ENCODE data around the gene IMMP2L.

IMMP2L gene

DNA sequence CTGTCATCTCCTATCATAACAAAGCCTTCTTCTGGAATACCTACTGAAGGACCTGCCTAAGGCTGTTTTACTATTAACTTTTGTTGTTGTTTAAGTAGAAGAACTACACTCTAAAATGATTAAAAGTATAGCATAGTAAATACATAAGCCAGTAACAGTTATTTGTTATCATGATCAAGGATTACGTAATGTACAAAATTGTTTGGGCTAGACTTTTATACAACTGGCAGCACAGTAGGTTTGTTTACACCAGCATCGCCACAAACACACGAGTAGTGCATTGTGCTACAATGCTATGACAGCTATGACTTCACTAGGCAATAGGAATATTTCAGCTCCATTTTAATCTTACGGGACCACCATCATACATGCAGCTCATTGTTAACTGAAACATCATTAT lies 302.3 kb downstream of the IMMP2L start:
- TF ChIP-seq SIN3A (IDR thresholded peaks at IDR 0.05; ENCODE audit: borderline replicate concordance, insufficient read depth, low read length), result no peak
- TF ChIP-seq TAF1 (IDR thresholded peaks at IDR 0.05; ENCODE audit: borderline replicate concordance, insufficient read depth, low read length), result no peak
- TF ChIP-seq, protein P1, sequence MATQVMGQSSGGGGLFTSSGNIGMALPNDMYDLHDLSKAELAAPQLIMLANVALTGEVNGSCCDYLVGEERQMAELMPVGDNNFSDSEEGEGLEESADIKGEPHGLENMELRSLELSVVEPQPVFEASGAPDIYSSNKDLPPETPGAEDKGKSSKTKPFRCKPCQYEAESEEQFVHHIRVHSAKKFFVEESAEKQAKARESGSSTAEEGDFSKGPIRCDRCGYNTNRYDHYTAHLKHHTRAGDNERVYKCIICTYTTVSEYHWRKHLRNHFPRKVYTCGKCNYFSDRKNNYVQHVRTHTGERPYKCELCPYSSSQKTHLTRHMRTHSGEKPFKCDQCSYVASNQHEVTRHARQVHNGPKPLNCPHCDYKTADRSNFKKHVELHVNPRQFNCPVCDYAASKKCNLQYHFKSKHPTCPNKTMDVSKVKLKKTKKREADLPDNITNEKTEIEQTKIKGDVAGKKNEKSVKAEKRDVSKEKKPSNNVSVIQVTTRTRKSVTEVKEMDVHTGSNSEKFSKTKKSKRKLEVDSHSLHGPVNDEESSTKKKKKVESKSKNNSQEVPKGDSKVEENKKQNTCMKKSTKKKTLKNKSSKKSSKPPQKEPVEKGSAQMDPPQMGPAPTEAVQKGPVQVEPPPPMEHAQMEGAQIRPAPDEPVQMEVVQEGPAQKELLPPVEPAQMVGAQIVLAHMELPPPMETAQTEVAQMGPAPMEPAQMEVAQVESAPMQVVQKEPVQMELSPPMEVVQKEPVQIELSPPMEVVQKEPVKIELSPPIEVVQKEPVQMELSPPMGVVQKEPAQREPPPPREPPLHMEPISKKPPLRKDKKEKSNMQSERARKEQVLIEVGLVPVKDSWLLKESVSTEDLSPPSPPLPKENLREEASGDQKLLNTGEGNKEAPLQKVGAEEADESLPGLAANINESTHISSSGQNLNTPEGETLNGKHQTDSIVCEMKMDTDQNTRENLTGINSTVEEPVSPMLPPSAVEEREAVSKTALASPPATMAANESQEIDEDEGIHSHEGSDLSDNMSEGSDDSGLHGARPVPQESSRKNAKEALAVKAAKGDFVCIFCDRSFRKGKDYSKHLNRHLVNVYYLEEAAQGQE (IDR thresholded peaks at IDR 0.05; ENCODE audit: insufficient read depth in 1 of 2, low read depth in 2 of 2, low read length in 2 of 2), result no peak
- no peak for TF ChIP-seq FOXP2 (optimal IDR thresholded peaks at IDR 0.05; ENCODE audit: borderline replicate concordance, extremely low read depth, extremely low read length, insufficient read depth)
- no peak for TF ChIP-seq POLR2AphosphoS5 (IDR thresholded peaks at IDR 0.05; ENCODE audit: low read depth, low read length)

DNA sequence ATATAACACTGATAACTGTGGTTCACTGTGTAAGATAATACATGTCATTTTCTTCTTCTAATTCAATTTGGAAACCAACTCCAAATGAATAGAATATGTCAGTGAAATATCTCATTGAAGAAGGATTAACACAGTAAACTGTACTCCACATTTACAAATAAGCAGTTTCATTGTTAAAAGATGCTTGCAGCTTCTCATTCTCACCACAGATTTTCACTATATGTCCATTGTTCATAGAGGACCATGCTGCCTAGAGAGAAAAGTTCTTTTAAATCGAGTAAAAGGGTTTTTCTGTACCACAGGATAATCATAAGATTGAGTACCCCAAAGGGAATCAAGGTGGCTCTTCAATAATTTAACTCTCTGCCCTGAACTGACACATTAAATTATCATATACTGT lies 305.9 kb downstream of the IMMP2L start:
- TF ChIP-seq FOXP2 (optimal IDR thresholded peaks at IDR 0.05; ENCODE audit: borderline replicate concordance, extremely low read depth, extremely low read length, insufficient read depth), result no peak
- TF ChIP-seq POLR2AphosphoS5 (IDR thresholded peaks at IDR 0.05; ENCODE audit: low read depth, low read length), result no peak
- no peak for TF ChIP-seq SIN3A (IDR thresholded peaks at IDR 0.05; ENCODE audit: borderline replicate concordance, insufficient read depth, low read length)
- TF ChIP-seq, protein P1 (IDR thresholded peaks at IDR 0.05; ENCODE audit: insufficient read depth in 1 of 2, low read depth in 2 of 2, low read length in 2 of 2), result no peak
- TF ChIP-seq TAF1 (IDR thresholded peaks at IDR 0.05; ENCODE audit: borderline replicate concordance, insufficient read depth, low read length), result no peak

DNA sequence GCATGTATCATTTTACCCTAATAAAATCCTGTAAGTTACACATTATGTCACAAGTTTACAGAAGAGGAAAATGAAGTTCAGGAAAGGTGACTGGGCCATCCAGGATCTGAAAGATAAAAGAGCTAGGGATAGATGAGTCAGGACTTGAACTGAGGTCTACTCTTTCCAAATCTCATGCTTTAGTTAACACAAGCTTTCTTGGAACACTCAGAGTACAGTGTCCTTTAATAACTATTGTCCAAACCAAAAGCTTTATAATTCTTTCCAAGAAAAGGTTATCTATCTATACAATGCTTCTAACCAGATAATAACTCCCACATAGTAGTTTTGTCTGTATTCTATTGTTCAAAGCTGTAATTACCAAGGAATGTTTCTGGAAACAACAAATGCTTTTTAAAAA lies 306.7 kb downstream of the IMMP2L start:
- TF ChIP-seq FOXP2 (optimal IDR thresholded peaks at IDR 0.05; ENCODE audit: borderline replicate concordance, extremely low read depth, extremely low read length, insufficient read depth), result no peak
- TF ChIP-seq, protein P1 (IDR thresholded peaks at IDR 0.05; ENCODE audit: insufficient read depth in 1 of 2, low read depth in 2 of 2, low read length in 2 of 2), result no peak
- TF ChIP-seq POLR2AphosphoS5 (IDR thresholded peaks at IDR 0.05; ENCODE audit: low read depth, low read length), result no peak
- no peak for TF ChIP-seq SIN3A (IDR thresholded peaks at IDR 0.05; ENCODE audit: borderline replicate concordance, insufficient read depth, low read length)
- TF ChIP-seq TAF1 (IDR thresholded peaks at IDR 0.05; ENCODE audit: borderline replicate concordance, insufficient read depth, low read length), result no peak

DNA sequence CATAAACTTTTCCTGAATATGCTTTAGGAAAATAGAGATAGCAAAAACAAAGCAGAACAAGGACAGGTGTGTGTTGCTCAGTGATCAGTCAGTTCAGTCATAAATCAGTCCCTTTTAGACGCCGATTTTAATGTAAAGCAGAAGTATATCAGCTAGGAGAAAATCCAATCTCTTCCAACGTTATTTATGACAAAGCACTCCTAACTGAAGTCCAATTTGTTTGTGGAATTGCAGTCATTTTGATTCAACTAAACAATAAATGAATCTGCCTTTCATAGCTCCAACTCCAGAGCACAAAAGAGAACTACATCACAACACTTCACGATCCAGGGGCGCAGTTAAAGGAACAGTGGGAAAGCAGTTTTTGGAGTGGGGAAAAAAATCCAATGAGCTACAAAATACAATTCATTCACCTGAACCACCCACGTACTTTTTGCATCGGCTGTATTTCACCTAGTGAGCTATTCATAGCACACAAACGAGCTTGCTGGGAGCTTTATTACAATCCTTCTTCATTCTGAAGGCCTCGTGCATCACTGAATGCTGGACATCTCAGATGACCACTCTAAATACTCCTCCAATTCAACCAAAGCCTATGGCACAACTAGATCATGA lies 320.0 kb downstream of the IMMP2L start:
- TF ChIP-seq SIN3A (IDR thresholded peaks at IDR 0.05; ENCODE audit: borderline replicate concordance, insufficient read depth, low read length) (no peak), FOXP2 (optimal IDR thresholded peaks at IDR 0.05; ENCODE audit: borderline replicate concordance, extremely low read depth, extremely low read length, insufficient read depth) (no peak), POLR2AphosphoS5 (IDR thresholded peaks at IDR 0.05; ENCODE audit: low read depth, low read length) (no peak), TAF1 (IDR thresholded peaks at IDR 0.05; ENCODE audit: borderline replicate concordance, insufficient read depth, low read length) (no peak)
- TF ChIP-seq, protein P1 (IDR thresholded peaks at IDR 0.05; ENCODE audit: insufficient read depth in 1 of 2, low read depth in 2 of 2, low read length in 2 of 2), result no peak
